HG03060 (cell line): ENCODE data around the gene MAGI1.
"Not testable (repeated sequence)": the region's sequence is repeated elsewhere in the genome, so short reads cannot be mapped to it uniquely, and the experiment has no call there.

ENCODE experiments used
- ATAC-seq: cut with Tn5 transposase; IDR thresholded peaks from one replicate; pipeline ENCODE4 v1.9.1; 2021; ENCODE audit warnings: low read depth, moderate number of reproducible peaks; ENCODE audit not compliant: unreplicated experiment

Gene MAGI1

DNA sequence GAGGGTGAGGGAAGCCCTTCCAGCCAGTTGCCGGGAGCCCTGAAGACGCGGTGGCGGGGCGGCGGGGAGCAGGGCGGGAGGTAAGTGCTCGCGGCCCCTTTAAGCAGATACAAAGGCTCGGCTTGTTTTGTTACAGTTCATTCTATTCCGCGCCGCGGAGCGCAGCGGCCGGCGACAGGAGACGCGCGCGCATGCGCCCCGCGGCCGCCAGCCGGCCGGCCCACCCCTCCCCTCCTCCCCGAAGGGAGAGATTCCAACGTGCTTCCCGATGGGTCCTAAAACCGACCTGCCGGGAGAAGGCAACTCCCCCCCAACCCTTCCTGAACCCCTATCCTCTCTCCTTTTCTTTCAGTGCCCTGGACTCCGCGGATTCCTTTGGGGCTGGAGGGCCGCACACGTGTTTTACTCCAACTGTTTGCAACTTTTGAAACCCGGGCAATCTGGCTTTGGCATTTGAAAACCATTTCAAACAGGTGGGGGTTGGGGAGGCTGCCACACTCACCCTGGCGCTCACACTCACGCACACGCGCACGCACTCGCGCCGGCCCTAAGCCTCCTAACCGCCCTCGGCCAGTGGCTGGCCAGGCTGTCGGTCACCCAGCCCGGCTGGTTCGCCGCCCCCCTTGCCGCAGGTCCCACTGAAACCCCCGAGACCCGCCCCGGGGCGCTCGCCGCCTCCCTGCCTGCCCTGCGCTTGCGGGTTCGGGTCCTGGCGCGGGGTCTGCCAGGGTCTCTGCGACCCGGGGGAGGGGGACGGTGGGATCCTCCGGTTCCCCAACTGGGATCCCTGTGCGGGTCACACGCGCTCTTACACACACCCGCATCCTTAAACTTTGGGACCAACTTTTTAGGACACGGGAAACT, at the start of gene MAGI1:
Gene MAGI1, minus strand, starts transcription at position 193 of the 864 bp plus-strand sequence. CDS start 610 bp downstream, outside the sequence.
- ATAC-seq: no peak

DNA sequence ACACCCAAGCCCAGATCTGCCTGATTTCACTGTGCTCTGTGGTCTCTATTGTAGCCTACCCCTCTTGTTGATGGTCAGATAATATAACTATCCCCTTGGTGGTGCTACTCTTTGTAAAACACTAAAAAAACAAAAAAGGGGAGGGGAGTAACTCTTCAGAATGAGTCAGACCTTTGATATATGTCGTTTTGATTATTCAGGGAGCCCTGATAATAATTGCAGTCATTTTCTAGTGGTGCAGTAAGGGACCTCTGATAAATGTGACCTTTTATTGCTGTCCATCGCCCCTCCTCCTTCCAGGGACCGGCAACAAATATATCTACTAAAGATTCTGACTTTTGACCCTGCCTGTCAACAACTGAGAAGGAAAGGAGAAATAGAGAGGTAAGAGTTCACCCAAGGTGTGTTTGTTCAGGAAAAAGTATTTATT, 45.1 kb upstream of the MAGI1 start:
- ATAC-seq: no peak

DNA sequence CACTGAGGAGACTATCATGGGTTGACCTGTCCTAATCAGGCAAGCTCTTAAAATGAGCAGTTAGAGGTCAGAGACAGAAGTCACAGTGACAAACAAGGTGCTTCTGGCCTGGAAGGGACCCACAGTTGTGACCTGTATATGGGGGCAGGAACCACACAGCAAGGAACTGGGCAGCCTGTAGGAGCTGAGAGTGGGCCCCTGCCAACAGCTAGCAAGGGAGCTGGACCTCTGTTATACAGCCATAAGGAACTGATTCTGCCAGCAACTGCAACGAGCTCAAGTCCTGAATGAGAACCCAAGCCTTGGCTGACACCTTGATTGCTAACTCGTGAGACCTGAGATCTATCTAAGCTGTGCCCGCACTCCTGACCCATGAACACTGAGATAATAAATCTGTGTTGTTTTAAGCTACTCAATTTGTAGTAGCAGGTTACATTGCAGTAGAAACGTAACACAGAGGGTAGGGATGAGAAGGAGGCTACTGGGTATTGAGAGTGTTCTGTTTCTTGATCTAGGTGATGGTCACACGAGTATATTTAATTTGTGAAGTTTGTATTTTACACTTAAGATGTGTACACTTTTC, 44.5 kb upstream of the MAGI1 start:
- ATAC-seq: no peak

DNA sequence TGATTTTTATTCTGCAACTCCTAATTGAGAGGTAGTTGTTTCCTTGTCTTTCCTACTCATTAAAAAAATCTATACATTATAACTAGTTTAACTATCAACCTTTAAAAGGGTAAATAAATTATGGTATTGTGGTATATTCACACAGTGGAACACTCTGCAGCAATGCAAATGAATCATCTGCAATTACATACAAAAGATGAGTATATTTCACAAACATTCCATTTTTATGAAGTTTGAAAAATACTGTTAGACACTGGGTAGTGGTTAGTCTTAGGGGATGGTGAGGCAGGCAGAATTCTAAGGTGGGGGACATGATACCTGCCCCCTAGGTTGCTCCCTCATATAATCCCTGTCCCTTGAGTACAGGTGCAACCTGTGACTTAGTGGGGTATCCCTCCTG, 44.0 kb upstream of the MAGI1 start:
- no peak for ATAC-seq

DNA sequence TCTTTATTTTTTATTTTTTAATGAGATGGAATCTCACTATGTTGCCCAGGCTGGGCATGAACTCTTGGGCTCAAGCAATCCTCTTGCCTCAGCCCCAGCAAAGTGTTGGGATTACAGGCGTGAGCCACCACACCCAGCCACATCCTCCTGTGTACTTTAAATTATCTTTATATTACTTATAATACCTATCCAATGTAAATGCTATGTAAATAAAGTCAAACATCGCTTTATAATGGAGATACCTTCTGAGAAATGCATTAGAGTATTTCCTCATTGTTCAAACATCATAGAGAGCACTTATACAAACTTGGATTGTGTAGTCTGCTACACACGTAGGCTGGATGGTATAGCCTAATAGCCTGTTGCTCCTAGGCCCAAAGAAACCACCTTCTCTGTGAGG, 41.4 kb upstream of the MAGI1 start:
- no peak for ATAC-seq

DNA sequence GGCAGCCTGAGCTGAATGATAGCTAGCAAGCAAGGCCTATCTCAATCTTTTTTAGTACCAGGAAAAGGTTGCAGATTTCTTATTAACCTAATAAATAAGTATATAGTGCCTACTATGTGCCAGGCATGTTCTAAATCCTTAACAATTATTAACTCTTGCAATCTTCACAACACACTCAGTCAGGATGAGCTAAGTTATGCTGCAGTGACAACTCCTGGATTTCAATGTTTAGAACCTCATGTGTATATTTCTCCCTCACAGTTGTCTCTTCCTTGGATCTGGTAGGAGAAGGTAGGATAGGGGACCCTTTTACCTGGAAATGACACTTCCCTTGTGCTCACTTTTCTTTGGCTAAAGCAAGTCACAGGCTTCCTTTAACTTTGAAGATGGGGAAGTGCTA, 39.3 kb upstream of the MAGI1 start:
- ATAC-seq: no peak

DNA sequence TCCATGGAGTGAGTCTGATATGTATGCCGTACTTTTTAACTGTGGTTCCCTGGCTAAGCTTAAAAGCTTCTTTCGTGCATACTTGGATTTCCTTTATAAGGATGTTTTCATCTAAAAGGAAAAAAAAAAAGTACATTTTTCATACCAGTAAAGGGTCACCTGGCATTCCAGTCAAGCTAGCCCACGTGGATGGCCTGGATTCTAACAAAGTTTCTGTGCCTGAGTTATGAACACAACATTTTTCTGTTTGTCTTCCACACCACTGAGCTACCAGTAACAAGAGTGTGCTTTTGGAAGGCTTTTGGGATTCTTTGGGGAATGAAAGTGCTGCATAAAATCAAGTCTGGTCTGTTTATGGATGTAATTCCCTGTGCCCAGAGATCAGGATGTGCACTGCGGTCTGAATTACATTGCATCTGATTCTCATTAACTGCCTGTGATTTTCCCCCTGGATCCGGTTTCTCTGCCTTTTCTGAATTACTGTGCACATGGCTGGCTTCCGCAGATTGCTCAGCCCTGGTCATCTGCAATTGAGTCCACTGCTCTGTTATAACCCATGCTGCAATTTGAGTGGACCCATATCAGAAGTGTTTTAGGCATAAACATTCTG, 38.2 kb upstream of the MAGI1 start:
- ATAC-seq: no peak

DNA sequence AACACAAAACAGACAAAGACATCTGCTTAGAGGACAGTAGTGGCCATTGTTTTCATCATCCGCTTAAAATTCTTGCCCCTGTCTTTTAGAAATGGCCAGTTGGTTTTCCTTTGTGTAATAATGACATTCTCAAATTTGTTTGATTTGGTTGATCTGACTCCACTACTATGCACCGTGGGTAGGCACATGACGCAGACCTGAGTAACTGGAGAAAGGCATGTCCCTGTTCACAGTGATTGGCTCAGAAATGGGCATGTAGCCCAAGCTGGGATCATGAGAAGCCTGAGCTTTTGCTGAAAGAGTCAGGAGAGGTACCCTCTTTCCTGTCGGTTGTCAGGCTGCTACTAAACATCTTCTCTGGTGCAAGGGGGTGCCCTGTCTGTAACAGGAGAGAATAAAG, 36.6 kb upstream of the MAGI1 start:
- no peak for ATAC-seq

DNA sequence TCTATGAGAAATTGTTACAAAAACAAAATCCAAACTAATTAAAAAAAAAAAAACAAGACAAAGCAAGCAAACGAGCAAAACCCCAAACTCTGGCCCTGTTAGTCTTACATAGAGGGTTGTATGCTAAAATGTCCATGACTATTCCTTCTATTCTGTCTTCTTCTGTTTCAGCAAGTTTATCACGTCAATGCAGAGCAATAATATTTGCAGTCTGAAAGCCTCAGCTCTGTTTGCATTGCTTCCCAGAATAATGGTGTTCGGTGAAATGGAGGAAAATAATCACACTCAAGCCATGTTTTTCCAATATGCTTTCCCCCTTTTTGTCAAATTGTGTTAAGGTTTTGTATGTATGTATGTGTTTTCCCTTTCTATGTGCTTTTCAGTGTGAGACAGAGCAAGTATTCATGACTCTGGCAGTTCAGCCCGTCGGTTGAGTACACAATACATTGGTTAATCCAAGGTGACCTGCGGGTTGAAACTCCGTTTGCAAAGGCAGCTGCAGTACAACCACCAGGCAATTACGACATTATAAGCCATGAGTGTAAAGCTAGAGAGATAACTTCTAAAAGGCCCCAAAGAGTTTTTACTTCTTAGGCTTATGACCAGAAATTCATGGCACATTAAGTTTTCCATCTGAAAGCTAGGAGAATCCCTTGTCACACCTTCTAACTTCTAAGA, 34.9 kb upstream of the MAGI1 start:
- no peak for ATAC-seq

DNA sequence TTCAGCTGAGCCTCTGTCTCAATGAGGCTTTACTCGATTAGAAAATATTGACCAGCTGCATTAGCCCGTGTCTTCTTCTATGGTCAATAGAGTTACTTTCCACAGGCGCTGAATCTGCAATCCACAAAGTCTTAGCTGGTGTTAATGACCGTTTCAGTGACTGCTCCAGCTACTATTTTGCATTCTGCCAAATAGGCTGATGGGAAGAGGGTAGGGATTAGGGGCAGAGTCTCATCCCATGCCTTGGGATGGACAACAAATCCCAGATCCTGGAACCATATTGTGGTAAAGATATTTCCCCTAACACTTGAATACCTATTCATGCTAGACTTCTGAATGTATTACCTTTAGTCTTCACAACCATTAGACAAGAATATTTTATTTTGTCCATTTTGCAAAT, 29.5 kb upstream of the MAGI1 start:
- ATAC-seq: no peak

DNA sequence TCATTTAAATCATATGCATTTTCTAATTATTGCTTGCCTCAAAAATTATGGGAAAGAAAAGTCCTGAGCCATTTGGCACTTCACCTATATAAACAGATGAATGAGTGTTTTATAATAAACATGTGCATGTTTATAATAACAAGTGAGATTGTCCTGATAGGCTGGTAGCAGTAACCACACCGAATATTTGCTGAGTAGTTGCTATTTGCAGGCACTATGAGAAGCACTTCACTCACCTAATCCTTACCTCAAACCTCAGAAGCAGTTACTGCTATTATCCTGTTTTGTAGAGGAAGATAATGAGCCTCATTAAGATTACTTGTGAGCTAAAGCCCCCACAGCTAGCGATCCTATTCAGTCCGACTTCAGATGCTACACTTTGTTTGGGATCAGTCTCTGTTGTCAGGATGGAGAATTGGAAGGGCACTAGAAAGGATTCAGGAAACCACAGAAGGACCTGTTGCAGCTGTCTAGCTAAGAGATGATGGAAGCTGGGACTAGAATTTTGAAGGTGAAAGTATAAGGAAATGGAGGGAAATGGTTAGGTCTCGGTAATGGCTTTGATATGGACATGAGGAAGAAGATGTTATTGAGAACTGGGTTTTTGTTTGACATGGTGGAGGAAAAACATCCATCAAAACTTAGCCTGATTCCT, 28.4 kb upstream of the MAGI1 start:
- ATAC-seq: no peak

DNA sequence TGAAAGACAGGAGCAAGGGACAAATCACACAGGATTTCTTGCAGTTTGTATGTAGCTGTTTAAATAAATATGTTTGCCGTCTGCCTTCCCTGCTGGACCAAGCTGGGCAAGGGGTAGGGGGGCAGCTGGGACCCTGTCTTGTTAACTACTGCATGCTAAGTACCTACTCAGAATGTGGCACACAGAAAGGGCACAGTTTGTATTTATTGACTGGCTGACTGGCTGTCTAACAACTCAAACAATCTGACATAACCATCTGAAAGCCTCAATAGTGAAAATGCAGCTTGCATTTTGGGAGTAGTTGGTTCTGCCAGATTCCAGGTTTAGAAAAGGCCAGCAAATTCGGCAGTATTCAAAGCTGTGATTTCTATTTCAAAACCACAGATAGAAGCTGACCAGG, 16.6 kb upstream of the MAGI1 start:
- ATAC-seq: no peak

DNA sequence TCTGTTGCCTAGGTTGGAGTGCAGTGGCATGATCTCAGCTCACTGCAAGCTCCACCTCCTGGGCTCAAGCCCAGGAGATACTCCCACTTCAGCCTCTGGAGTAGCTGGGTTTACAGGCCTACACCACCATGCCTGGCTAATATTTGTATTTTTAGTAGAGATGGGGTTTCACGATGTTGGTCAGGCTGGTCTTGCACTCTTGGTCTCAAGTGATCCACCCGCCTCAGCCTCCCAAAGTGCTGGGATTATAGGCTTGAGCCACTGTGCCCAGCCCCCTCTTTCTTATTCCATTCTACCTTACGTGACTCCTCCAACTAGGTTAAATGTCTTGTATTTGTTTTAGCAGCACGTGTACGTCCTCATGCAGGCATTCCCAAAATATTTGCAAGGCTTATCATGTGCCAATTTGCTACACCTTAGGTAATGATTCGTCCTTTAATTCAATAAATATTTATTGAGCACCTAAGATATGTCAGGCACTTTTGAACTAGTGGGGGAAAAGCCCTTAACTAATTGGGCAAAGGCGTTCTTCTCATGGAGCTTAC, 14.9 kb upstream of the MAGI1 start:
- no peak for ATAC-seq

DNA sequence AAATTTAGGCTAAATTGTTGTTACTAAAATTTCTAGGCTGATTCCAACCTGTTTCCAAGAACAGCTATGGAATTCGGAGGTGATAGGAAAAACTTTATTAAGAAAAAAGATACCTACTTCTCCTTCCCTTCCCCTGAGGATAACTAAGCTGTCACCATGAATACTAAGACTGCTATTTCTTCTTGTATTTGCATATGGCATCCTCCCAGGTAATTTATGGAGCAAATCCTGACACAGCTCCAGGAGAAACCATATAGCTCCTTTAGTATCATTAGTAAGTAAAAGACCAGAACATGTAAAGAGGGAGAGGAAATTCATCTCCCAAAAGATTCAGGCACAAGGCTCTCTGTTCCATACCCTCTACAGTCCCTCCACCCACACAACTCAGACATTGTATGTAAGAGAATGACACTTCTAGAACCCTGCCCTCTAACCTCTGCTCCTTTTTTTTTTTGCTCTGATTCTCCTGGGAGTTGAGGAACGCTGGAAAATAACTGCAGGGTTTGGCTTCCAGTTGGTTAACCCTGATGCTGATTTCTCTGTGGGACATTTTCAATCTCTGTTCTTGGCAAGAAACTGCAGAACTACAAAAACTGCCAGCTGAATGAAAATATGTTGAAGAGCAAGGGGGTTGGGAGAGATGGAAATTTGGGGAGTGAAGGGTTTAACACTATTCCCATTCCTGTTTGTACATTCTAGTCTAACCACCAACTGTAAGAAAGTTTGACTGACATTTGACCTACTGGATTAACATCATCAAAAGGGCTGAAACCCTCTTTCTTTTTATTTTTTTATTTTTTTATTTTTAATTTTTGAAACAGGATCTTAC, 14.2 kb upstream of the MAGI1 start:
- ATAC-seq: no peak

DNA sequence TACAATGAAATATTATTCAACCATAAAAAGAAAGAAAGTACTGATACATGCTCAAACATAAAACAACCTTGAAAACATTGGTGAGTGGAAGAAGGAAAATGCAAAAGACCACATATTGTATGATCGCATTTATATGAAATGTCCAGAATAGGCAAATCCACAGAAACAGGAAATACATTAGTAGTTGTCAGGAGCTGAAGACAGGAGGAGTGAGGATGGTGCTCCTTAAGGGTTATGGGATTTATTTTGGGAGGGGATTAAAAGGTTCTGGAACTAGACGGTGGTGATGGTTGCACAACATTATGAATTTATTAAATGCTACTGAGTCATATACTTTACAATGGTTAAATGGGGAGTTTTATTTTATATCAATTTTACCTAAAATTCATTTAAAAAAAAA, 12.1 kb upstream of the MAGI1 start:
- no peak for ATAC-seq

DNA sequence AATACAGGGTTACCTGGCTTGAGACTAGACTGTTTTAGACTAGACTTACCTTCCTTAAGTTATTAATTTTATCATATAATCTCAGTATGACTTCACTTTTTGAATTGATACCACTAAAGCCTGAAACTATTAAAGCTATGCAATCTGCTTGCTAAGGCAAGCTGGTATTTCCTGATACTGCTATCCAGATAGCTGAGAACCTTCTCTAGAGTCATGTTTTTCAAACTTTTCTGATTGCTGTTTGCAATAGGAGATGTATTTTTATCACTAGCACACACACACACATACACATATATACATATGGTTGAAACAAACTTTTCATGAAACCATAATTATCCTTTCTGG, 9.3 kb upstream of the MAGI1 start:
- no peak for ATAC-seq

DNA sequence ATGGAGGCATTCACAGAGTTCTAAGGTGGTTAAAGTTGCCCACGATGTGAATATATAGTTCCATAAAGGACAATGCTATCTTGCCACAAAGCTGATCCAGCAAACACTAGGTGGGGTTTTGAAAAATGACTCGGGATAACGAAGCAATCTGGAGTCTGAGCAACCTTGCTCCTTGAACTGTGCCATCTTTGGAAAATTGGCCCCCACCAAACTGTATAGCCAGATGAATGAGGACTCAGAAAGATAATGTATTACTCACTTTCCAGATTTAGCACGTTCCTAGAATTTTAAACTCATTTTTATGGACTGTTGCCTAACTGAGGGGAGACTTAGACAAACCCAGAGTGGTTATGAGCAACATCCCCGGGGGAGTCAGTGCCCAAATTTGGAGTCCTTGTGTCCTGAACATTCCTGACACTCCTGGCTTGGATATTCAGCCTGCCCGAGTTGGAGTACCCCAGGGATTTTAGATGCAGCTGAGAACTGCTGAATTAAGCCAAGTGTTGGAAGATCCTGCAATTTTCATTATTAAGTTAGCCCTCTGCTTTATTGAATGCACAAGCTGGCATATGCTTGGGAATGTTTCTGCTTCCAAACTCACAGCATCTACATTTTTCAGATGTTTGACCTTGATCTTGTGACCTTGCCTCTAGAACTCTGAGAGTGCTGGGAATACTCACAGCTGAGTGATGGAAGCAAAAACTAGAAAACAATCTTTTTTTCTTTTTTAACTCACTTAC, 8.8 kb upstream of the MAGI1 start:
- ATAC-seq: no peak

DNA sequence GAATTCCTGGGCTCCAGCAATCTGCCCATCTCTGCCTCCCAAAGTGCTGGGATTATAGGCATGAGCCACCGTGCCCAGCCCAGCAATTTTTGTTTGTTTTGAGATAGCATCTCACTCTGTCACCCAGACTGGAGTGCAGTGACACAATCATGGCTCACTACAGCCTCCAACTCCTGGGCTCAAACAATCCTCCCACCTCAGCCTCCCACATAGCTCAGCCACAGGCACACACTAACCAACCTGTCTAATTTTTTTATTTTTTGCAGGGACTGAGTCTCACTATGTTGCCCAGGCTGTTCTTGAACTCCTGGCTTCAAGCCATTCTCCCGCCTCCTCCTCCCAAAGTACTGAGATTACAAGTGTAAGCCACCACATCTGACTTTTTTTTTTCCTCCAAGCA, 7.6 kb upstream of the MAGI1 start:
- ATAC-seq: not testable (repeated sequence)

DNA sequence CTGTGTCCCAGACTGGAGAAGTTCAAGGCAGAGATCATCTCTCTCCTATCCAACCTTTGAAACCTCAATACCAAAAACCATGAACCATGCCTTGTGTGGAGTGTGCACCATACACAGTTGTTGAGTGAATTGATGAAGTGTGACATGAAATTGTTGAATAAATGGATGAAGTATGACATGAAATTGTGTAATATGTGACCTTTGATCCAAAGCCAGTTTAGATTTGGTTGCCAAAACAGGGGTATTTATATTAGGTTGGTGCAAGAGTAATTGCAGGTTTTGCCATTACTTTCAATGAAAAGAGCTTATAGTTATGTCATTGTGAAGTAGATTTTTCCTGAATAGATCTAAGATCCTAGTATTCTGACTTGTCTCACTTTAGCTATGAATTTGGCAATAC, 3.1 kb upstream of the MAGI1 start:
- ATAC-seq: no peak
